HEK293 (cell line): ENCODE results near the gene OPN1LW.

Source experiments
- ZNF174 ChIP-seq: fragments of 450-650 bp; formaldehyde crosslinking; IDR thresholded peaks from 2 replicates; pipeline ENCODE4 v1.5.0; 2017; ENCODE audit warnings: missing biosample characterization, mild to moderate bottlenecking, missing genetic modification characterization
- TF ChIP-seq, protein P1 (sequence below): fragments of 450-650 bp; formaldehyde crosslinking; IDR thresholded peaks from 2 replicates; pipeline ENCODE4 v1.5.1; 2016; ENCODE audit warnings: missing biosample characterization, missing genetic modification characterization
- TF ChIP-seq, protein P2 (sequence below): fragments of 450-650 bp; formaldehyde crosslinking; IDR thresholded peaks from 2 replicates; pipeline ENCODE4 v1.5.1; 2016; ENCODE audit warnings: missing biosample characterization, missing genetic modification characterization, low read depth

DNA sequence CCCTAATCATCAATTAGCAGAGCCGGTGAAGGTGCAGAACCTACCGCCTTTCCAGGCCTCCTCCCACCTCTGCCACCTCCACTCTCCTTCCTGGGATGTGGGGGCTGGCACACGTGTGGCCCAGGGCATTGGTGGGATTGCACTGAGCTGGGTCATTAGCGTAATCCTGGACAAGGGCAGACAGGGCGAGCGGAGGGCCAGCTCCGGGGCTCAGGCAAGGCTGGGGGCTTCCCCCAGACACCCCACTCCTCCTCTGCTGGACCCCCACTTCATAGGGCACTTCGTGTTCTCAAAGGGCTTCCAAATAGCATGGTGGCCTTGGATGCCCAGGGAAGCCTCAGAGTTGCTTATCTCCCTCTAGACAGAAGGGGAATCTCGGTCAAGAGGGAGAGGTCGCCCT lies 3.3 kb upstream of the OPN1LW start:
- TF ChIP-seq, protein P1, sequence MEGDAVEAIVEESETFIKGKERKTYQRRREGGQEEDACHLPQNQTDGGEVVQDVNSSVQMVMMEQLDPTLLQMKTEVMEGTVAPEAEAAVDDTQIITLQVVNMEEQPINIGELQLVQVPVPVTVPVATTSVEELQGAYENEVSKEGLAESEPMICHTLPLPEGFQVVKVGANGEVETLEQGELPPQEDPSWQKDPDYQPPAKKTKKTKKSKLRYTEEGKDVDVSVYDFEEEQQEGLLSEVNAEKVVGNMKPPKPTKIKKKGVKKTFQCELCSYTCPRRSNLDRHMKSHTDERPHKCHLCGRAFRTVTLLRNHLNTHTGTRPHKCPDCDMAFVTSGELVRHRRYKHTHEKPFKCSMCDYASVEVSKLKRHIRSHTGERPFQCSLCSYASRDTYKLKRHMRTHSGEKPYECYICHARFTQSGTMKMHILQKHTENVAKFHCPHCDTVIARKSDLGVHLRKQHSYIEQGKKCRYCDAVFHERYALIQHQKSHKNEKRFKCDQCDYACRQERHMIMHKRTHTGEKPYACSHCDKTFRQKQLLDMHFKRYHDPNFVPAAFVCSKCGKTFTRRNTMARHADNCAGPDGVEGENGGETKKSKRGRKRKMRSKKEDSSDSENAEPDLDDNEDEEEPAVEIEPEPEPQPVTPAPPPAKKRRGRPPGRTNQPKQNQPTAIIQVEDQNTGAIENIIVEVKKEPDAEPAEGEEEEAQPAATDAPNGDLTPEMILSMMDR, result no peak
- TF ChIP-seq ZNF174 (tag by site-specific recombination), result no peak
- TF ChIP-seq, protein P2, sequence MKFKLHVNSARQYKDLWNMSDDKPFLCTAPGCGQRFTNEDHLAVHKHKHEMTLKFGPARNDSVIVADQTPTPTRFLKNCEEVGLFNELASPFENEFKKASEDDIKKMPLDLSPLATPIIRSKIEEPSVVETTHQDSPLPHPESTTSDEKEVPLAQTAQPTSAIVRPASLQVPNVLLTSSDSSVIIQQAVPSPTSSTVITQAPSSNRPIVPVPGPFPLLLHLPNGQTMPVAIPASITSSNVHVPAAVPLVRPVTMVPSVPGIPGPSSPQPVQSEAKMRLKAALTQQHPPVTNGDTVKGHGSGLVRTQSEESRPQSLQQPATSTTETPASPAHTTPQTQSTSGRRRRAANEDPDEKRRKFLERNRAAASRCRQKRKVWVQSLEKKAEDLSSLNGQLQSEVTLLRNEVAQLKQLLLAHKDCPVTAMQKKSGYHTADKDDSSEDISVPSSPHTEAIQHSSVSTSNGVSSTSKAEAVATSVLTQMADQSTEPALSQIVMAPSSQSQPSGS, result no peak
